Stomach (tissue), 9 donors: ENCODE results near the gene USP3. TPM values are rescaled to one million over a fixed set of nuclear protein-coding genes. Genes with fewer than 3 reads are reported as not detected.

Experiments
- DNase-seq, 2 donors: peaks; one replicate each; pipeline versions ENCODE4 v3.0.0 to v3.0.0-alpha.2; 2013 to 2019
- H3K27ac ChIP-seq, 5 donors: fragments of 200-600 bp in 4 of 5; sonication (generic) in 4 of 5; one replicate each; pipeline ENCODE4 v1.5.1; 2013 to 2019; ENCODE audit warnings: mild to moderate bottlenecking in 1 of 5, moderate library complexity in 1 of 5
- H3K27me3 ChIP-seq, 3 donors: fragments of 200-600 bp; sonication (generic); one replicate each; pipeline ENCODE4 v1.5.1; 2017 to 2019; ENCODE audit warnings: mixed run types in 1 of 3
- H3K36me3 ChIP-seq, 4 donors: fragments of 200-600 bp; sonication (generic); 1 replicate in 3 of 4; 2 replicates in 1 of 4; pipeline ENCODE4 v1.5.1; 2016 to 2019
- H3K4me1 ChIP-seq, 4 donors: fragments of 200-600 bp; sonication (generic); one replicate each; pipeline ENCODE4 v1.5.1; 2016 to 2019
- H3K4me3 ChIP-seq, 4 donors: fragments of 200-600 bp; sonication (generic) in 3 of 4; one replicate each; pipeline ENCODE4 v1.5.1; 2016 to 2019; ENCODE audit warnings: mild to moderate bottlenecking in 1 of 4
- H3K9me3 ChIP-seq, 4 donors: fragments of 200-600 bp; sonication (generic); one replicate each; pipeline ENCODE4 v1.5.1; 2016 to 2019
- CTCF ChIP-seq, 7 experiments: fragments of 450-650 bp in 4 of 7; fragments of 200-600 bp in 3 of 7; sonication (generic) in 3 of 7; IDR thresholded peaks; one replicate each; pipeline ENCODE4 v1.5.1; 2016 to 2019; ENCODE audit warnings: antibody characterized with exemption in 7 of 7, control low read depth in 2 of 7, mild to moderate bottlenecking in 1 of 7
- EP300 ChIP-seq: sonication (generic); formaldehyde crosslinking; IDR thresholded peaks from one replicate; pipeline ENCODE4 v1.6.1; 2017; ENCODE audit warnings: antibody characterized with exemption
- POLR2A ChIP-seq, 4 donors: fragments of 450-650 bp; IDR thresholded peaks; one replicate each; pipeline ENCODE4 v1.6.1; 2016; ENCODE audit warnings: antibody characterized with exemption in 4 of 4, control low read depth in 2 of 4, mild to moderate bottlenecking in 1 of 4, moderate library complexity in 1 of 4
- POLR2AphosphoS5 ChIP-seq, 3 donors: sonication (generic); formaldehyde crosslinking; IDR thresholded peaks; one replicate each; pipeline ENCODE4 v1.6.1; 2016; ENCODE audit warnings: antibody characterized with exemption in 3 of 3
- WGBS, 5 donors: extraction: QIAGEN DNeasy Blood & Tissue Kit in 3 of 5; methylation state at CpG; one replicate each; pipeline versions ENCODE4 v1.1.5 to v1.1.7; 2013 to 2018; 5-methylcytosine and 5-hydroxymethylcytosine counted together
- intact Hi-C: fragments of 100-400 bp; cut with DNase I; formaldehyde crosslinking; loops from one replicate; pipeline ENCODE4 v1.15.1; 2023; ENCODE audit warnings: low total_unique reads
- polyA plus RNA-seq, 3 donors: library from polyadenylated mRNA; stranded (reverse); fragments of 200-250 nt; gene quantifications; one replicate each; pipeline ENCODE4 v1.2.3, GENCODE V29; 2013
- total RNA-seq, 5 donors: library from RNA; depleted of rRNA; stranded (reverse); fragments of >200 nt; gene quantifications; one replicate each; pipeline versions ENCODE4 v1.1.0 to v1.2.3, GENCODE V29; 2014 to 2016
- donor health status: healthy with polysubstance abuse.
- donor health status: Bipolar disorder and iron deficiency.
- donor health status: healthy.

Gene USP3
- total and polyA plus RNA-seq, 8 donors = 10.5 to 174 (median 26.5) TPM

GRCh38 chr15:63463036-63463435 lies 41.4 kb upstream of the USP3 start:
- H3K9me3 ChIP-seq = peaks cover 0 to 5% (median 0%) of the 10 kb centered on the region in 4 donors
- intact Hi-C loops = no loop called here
- H3K4me3 ChIP-seq = no peak overlapping the region
- DNase-seq = no peak
- peaks cover 29 to 75% (median 62%) of the 10 kb centered on the region in 4 donors for H3K4me1 ChIP-seq
- no peaks in the 10 kb centered on the region for H3K27me3 ChIP-seq
- H3K36me3 ChIP-seq = no peaks in the 10 kb centered on the region
- TF ChIP-seq POLR2A (IDR thresholded peaks at IDR 0.05) (no peak), CTCF (IDR thresholded peaks at IDR 0.05) (no peak), POLR2AphosphoS5 (IDR thresholded peaks at IDR 0.05) (no peak), EP300 (no peak)
- peak overlapping the region; percentile 84 to 92 (median 87) for H3K27ac ChIP-seq

GRCh38 chr15:63463793-63464192 lies 40.6 kb upstream of the USP3 start:
- peaks cover 0 to 2% (median 0%) of the 10 kb centered on the region in 4 donors for H3K9me3 ChIP-seq
- WGBS, 5 donors = 28 to 43% (median 35%) methylated on average over 5 of the region's 5 CpGs
- no peak for TF ChIP-seq EP300
- no peak for TF ChIP-seq POLR2AphosphoS5 (IDR thresholded peaks at IDR 0.05)
- no peak for TF ChIP-seq POLR2A (IDR thresholded peaks at IDR 0.05)
- TF ChIP-seq CTCF (IDR thresholded peaks at IDR 0.05) = no peak
- no peaks in the 10 kb centered on the region for H3K36me3 ChIP-seq
- H3K4me3 ChIP-seq = no peak overlapping the region
- H3K4me1 ChIP-seq = peaks cover 29 to 75% (median 62%) of the 10 kb centered on the region in 4 donors
- H3K27ac ChIP-seq = peak overlapping the region; percentile 84 to 92 (median 87)
- DNase-seq = peak in 1 of 2 donors; percentile 66
- H3K27me3 ChIP-seq = no peaks in the 10 kb centered on the region
- intact Hi-C loops = no loop called here

GRCh38 chr15:63465104-63465503 lies 39.3 kb upstream of the USP3 start:
- TF ChIP-seq POLR2AphosphoS5 (IDR thresholded peaks at IDR 0.05) (peak in 1 of 3 donors; percentile 5), EP300 (no peak)
- peaks cover 28 to 73% (median 60%) of the 10 kb centered on the region in 4 donors for H3K4me1 ChIP-seq
- no peaks in the 10 kb centered on the region for H3K9me3 ChIP-seq
- intact Hi-C loops = no loop called here
- no peak overlapping the region for H3K4me3 ChIP-seq
- H3K27ac ChIP-seq = peak overlapping the region in 3 of 5 donors; percentile 85 to 89 (median 87)
- peak in 1 of 2 donors; percentile 64 for DNase-seq
- H3K36me3 ChIP-seq = no peaks in the 10 kb centered on the region
- no peaks in the 10 kb centered on the region for H3K27me3 ChIP-seq

GRCh38 chr15:63466378-63467192 lies 37.8 kb upstream of the USP3 start:
- TF ChIP-seq POLR2AphosphoS5 (IDR thresholded peaks at IDR 0.05) (peak in 1 of 3 donors; percentile 52), CTCF (IDR thresholded peaks at IDR 0.05) (peak in 4 of 7 experiments; percentile 34 to 74 (median 56)), POLR2A (IDR thresholded peaks at IDR 0.05) (no peak)
- intact Hi-C loops = no loop called here
- WGBS, 5 donors = 10 to 25% (median 14%) methylated on average over 8 of the region's 8 CpGs
- Histone ChIP-seq H3K27me3 (no peaks in the 10 kb centered on the region), H3K4me3 (no peak overlapping the region), H3K4me1 (peaks cover 23 to 64% (median 48%) of the 10 kb centered on the region in 4 donors), H3K9me3 (no peaks in the 10 kb centered on the region), H3K36me3 (no peaks in the 10 kb centered on the region), H3K27ac (peak overlapping the region in 4 of 5 donors; percentile 10 to 85 (median 51))
- peak in 1 of 2 donors; percentile 87 for DNase-seq

- H3K27me3 ChIP-seq = no peaks in the 10 kb centered on the region
- TF ChIP-seq POLR2A (IDR thresholded peaks at IDR 0.05) (no peak), POLR2AphosphoS5 (IDR thresholded peaks at IDR 0.05) (no peak), CTCF (IDR thresholded peaks at IDR 0.05) (no peak), EP300 (no peak)
- H3K27ac ChIP-seq = no peak overlapping the region
- H3K36me3 ChIP-seq = no peaks in the 10 kb centered on the region
- H3K4me3 ChIP-seq = no peak overlapping the region
- DNase-seq = no peak
- H3K4me1 ChIP-seq = peaks cover 26 to 58% (median 43%) of the 10 kb centered on the region in 4 donors
- 85 to 91% (median 89%) methylated on average over 5 of the region's 5 CpGs for WGBS, 5 donors
- no peaks in the 10 kb centered on the region for H3K9me3 ChIP-seq
- intact Hi-C loops = no loop called here
These were observed 35.2 kb upstream of the USP3 start for GRCh38 chr15:63469190-63469589.
